ENCODE measurements around the gene MPC1L. TPM values are rescaled to one million over a fixed set of nuclear protein-coding genes. Genes with fewer than 3 reads are reported as not detected.

Gene MPC1L
- total and polyA plus RNA-seq, 9 of the 15 experiments (the other 6 are each of a cell fraction or from before 2014, with no cell fraction given) = not detected

GRCh38 chrX:40578039-40578695, 45.1 kb upstream of the MPC1L start:
- CTCF ChIA-PET (ENCODE audit: low intra/inter-chr PET ratio) = no interaction called here
- no peak overlapping the region for H3K4me3 ChIP-seq
- in situ Hi-C loops (cut with MboI) = no loop called here
- WGBS (ENCODE audit: insufficient coverage, low coverage, missing lambda C conversion rate) = 12% methylated on average over 7 of the region's 7 CpGs
- POLR2A ChIA-PET = interaction anchor here (0.7 kb wide), 1 partner anchor 33 kb away, joined by 3 read pairs; no protein-coding TSS in a partner anchor
- no peaks in the 10 kb centered on the region for H3K9me3 ChIP-seq (replicated peaks; ENCODE audit: control insufficient read depth, insufficient read depth, low read depth, low read length)
- H3K9ac ChIP-seq (ENCODE audit: insufficient read depth in 1 of 2, low read depth in 2 of 2, low read length in 2 of 2) = no peak overlapping the region
- peak overlapping the region; percentile 79 for H2AFZ ChIP-seq (ENCODE audit: low read depth, low read length)
- no peaks in the 10 kb centered on the region; the same call in 1 of the 2 replicates for H4K20me1 ChIP-seq (replicated peaks; ENCODE audit: control insufficient read depth, insufficient read depth, low read length)
- DNase-seq (ENCODE audit: extremely low read depth in 1 of 4, low spot score in 3 of 4) (peak in 1 of 4 experiments; percentile 10), FAIRE-seq (peak; percentile 51), ATAC-seq (no peak)
- BruUV-seq (replicated peaks) = no TSS peak
- intact Hi-C loops (cut with micrococcal nuclease) = no loop called here
- no peaks in the 10 kb centered on the region for H3K9me1 ChIP-seq (ENCODE audit: control insufficient read depth, insufficient read depth, low read length)
- H3K36me3 ChIP-seq (ENCODE audit: control insufficient read depth, insufficient read depth, low read length) = no peaks in the 10 kb centered on the region
- peak overlapping the region; percentile 30; the same call in 1 of the 2 replicates for H3K4me2 ChIP-seq (ENCODE audit: insufficient read depth, low read length)
- H3K27me3 ChIP-seq (ENCODE audit: control insufficient read depth in 2 of 2, insufficient read depth in 2 of 2, low read length in 2 of 2) = no peaks in the 10 kb centered on the region
- no peak overlapping the region for H3K27ac ChIP-seq (ENCODE audit: extremely low read depth, low read depth, low read length)
- peaks cover 5 to 14% of the 10 kb centered on the region in 2 experiments; a peak in 3 of 5 replicates for H3K4me1 ChIP-seq (replicated peaks in 1 of 2; ENCODE audit: control insufficient read depth in 2 of 2, insufficient read depth in 2 of 2, low read length in 2 of 2)
- peaks cover 20% of the 10 kb centered on the region for H3K79me2 ChIP-seq (ENCODE audit: control insufficient read depth, insufficient read depth, low read length)
- TF ChIP-seq MBD1 (CRISPR knock-in tag; IDR thresholded peaks at IDR 0.05) (no peak), ZNF347 (CRISPR knock-in tag; IDR thresholded peaks at IDR 0.05; ENCODE audit: low read depth) (no peak), BRD4 (IDR thresholded peaks at IDR 0.05) (no peak), SMARCC2 (IDR thresholded peaks at IDR 0.05; ENCODE audit: low read depth) (no peak), MAFG (tag; conservative IDR thresholded peaks at IDR 0.05) (peak; percentile 86), ZNF217 (CRISPR knock-in tag; IDR thresholded peaks at IDR 0.05) (no peak), FOXA3 (CRISPR knock-in tag; conservative IDR thresholded peaks at IDR 0.05 in 1 of 2, IDR thresholded peaks at IDR 0.05 in 1 of 2) (peak in 1 of 2 experiments; percentile 83; a peak in 2 of 4 replicates), SUPT5H (IDR thresholded peaks at IDR 0.05) (no peak), SNRNP70 (optimal IDR thresholded peaks at IDR 0.05; ENCODE audit: low read depth, low read length) (no peak), MAFK (IDR thresholded peaks at IDR 0.05; ENCODE audit: low read length) (peak; percentile 58), RAD21 (CRISPR knock-in tag; conservative IDR thresholded peaks at IDR 0.05 in 1 of 2, IDR thresholded peaks at IDR 0.05 in 1 of 2) (no peak), ZBTB2 (IDR thresholded peaks at IDR 0.05) (no peak), SIX5 (IDR thresholded peaks at IDR 0.05; ENCODE audit: borderline replicate concordance in 1 of 2, insufficient read depth in 1 of 2, low read depth in 1 of 2, low read length in 2 of 2) (no peak), C11orf30 (IDR thresholded peaks at IDR 0.05; ENCODE audit: low read depth) (peak; percentile 90), ZNF780A (CRISPR knock-in tag; IDR thresholded peaks at IDR 0.05) (no peak), RBM22 (IDR thresholded peaks at IDR 0.05; ENCODE audit: low read depth, low read length, poor library complexity, severe bottlenecking) (no peak), CEBPG (CRISPR knock-in tag; IDR thresholded peaks at IDR 0.05) (no peak), CEBPG (tag; conservative IDR thresholded peaks at IDR 0.05 in 1 of 2, IDR thresholded peaks at IDR 0.05 in 1 of 2) (no peak), ESRRA (IDR thresholded peaks at IDR 0.05; ENCODE audit: borderline replicate concordance, low read depth) (peak; percentile 93)
